Transverse colon (tissue), 4 donors: ENCODE results near the gene KRT28.

Experiments
- CTCF ChIP-seq, 5 experiments: fragments of 200-600 bp in 3 of 5; fragments of 450-650 bp in 2 of 5; sonication (generic) in 3 of 5; IDR thresholded peaks; 1 replicate in 2 of 5; 2 replicates in 3 of 5; pipeline ENCODE4 v1.5.1; 2016 to 2017; ENCODE audit warnings: antibody characterized with exemption in 5 of 5, inconsistent platforms in 3 of 5, mild to moderate bottlenecking in 2 of 5, moderate library complexity in 1 of 5
- EP300 ChIP-seq: sonication (generic); formaldehyde crosslinking; IDR thresholded peaks from one replicate; pipeline ENCODE4 v1.6.1; 2017; ENCODE audit warnings: antibody characterized with exemption, low read depth
- POLR2A ChIP-seq: fragments of 450-650 bp; IDR thresholded peaks from one replicate; pipeline ENCODE4 v1.6.1; 2016; ENCODE audit warnings: antibody characterized with exemption, mild to moderate bottlenecking, moderate library complexity
- POLR2AphosphoS5 ChIP-seq, 3 donors: sonication (generic); formaldehyde crosslinking; IDR thresholded peaks; one replicate each; pipeline ENCODE4 v1.6.1; 2016; ENCODE audit warnings: antibody characterized with exemption in 3 of 3

DNA sequence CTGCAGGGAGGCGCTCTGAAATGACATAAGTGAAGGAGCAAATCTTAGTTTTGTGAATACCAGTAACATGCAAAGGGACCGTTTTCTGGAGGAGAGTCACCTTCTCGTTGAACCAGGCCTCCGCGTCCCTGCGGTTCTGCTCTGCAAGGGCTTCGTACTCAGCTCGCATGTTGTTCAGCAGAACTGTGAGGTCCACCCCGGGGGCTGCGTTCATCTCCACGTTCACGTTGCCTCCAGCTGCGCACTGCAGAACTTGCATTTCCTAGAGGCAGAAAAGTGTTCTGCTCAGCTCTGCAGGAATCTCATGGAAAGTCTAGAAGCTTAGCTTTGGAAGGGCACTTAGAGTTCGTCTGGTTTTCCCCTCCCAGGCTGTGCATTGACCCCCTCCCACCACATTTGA, 48.7 kb downstream of the KRT28 start:
- TF ChIP-seq EP300 (no peak), CTCF (IDR thresholded peaks at IDR 0.05) (no peak), POLR2AphosphoS5 (IDR thresholded peaks at IDR 0.05) (no peak), POLR2A (no peak)
